NCI-H1417 (cell line): Measurements from ENCODE around the gene BPIFA2.
A peak's percentile ranks its signal among the peaks of the same experiment; 100 is the strongest.

Source experiments
- DNase-seq, 3 experiments: peaks; one replicate each; lab custom pipeline; 2025; lab: John Stamatoyannopoulos, UW

The BPIFA2 gene

GRCh38 chr20:33202451-33202850 lies 34.5 kb downstream of the BPIFA2 start:
- DNase-seq, result no peak

GRCh38 chr20:33203444-33203843 lies 35.5 kb downstream of the BPIFA2 start:
- DNase-seq, result no peak

- DNase-seq, result no peak
Observed at GRCh38 chr20:33209789-33210188, 41.8 kb downstream of the BPIFA2 start.

GRCh38 chr20:33210371-33210770 lies 42.4 kb downstream of the BPIFA2 start:
- DNase-seq, result no peak

DNA sequence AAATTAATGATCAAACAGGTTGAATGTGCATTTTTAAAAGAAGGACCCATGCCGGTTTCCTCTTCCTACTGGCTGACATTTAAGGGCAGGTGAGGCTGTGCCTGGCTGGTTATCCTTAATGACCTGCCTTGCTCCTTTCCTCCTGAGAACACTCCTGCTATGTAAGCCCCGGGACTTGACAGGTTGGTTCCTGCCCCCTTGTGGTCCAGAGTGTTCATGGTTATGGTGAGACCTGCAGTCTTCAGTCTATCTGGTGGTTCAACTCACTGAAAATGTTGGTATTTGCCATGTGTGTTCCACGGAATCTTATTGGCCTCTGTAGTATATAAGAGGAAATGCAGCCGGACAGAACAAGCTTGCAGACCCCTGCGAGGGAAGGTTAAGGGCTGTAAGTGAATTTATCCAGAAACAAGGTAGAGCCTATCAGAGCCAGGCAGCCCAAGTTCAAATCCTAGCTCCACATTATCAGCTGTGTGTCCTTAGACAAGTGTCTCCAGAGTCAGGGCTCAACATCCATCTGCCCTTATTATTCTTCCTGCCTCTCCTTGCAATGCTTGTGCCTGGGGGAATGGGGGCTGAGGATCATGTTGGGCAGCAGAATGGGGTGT lies 44.0 kb downstream of the BPIFA2 start:
- peak; percentile 43 to 82 (median 79) for DNase-seq

- DNase-seq, result no peak
Observed at GRCh38 chr20:33217052-33217451, 49.1 kb downstream of the BPIFA2 start, which contains the start of gene BPIFA3. Gene BPIFA3 (plus strand): TSS chr20:33217352. CDS start chr20:33217537, 185 bp downstream.

GRCh38 chr20:33224399-33224798 lies 56.4 kb downstream of the BPIFA2 start:
- no peak for DNase-seq

GRCh38 chr20:33229843-33230242 lies 61.9 kb downstream of the BPIFA2 start:
- no peak for DNase-seq
